H1 (cell line): ENCODE measurements around the gene CST11. TPM values are rescaled to one million over a fixed set of nuclear protein-coding genes. Genes with fewer than 3 reads are reported as not detected.

ENCODE experiments used
- CTCF ChIA-PET: fragments of 300-600 bp; sonication (Branson Sonifier 250); formaldehyde crosslinking; loops from one replicate; lab custom pipeline; 2021; ENCODE audit not compliant: partially characterized antibody; lab: Charles Lee
- POLR2A ChIA-PET: fragments of 300-600 bp; sonication (Branson Sonifier 250); formaldehyde crosslinking; loops from one replicate; lab custom pipeline; 2021; ENCODE audit warnings: inconsistent platforms; ENCODE audit not compliant: partially characterized antibody; lab: Charles Lee
- DNase-seq, 2 experiments: peaks; one replicate each; pipeline versions ENCODE4 v3.0.0 to v3.0.0-alpha.2; 2010 to 2022; ENCODE audit warnings: low spot score in 2 of 2, low read depth in 1 of 2, mixed read lengths in 1 of 2
- FAIRE-seq: peaks from 2 replicates; lab custom pipeline; 2011; peaks lifted over from hg19 to GRCh38; lab: Jason Lieb, UNC
- H2AFZ ChIP-seq: 2 replicates; pipeline ENCODE4 v1.8.1; 2012; ENCODE audit warnings: low read length, inconsistent platforms
- H2AK5ac ChIP-seq: 2 replicates; pipeline ENCODE4 v1.6.1; 2013; ENCODE audit warnings: low read depth, low read length
- H2BK120ac ChIP-seq: replicated peaks from 2 replicates; pipeline ENCODE3; 2013; ENCODE audit warnings: low read depth, low read length, inconsistent platforms
- H2BK12ac ChIP-seq: 2 replicates; pipeline ENCODE4 v1.6.1; 2013; ENCODE audit warnings: low read depth, low read length
- H2BK15ac ChIP-seq: 2 replicates; pipeline ENCODE4 v1.6.1; 2013; ENCODE audit warnings: low read length
- H2BK20ac ChIP-seq: 2 replicates; pipeline ENCODE4 v1.6.1; 2013; ENCODE audit warnings: low read length
- H2BK5ac ChIP-seq: 2 replicates; pipeline ENCODE4 v1.6.1; 2013; ENCODE audit warnings: low read depth, low read length
- H3K14ac ChIP-seq: 2 replicates; pipeline ENCODE4 v1.6.1; 2013; ENCODE audit warnings: inconsistent platforms; ENCODE audit not compliant: insufficient read length
- H3K18ac ChIP-seq: 2 replicates; pipeline ENCODE4 v1.6.1; 2013; ENCODE audit warnings: low read length; ENCODE audit errors: extremely low read depth
- H3K23ac ChIP-seq: 2 replicates; pipeline ENCODE4 v1.6.1; 2013; ENCODE audit warnings: inconsistent platforms; ENCODE audit not compliant: insufficient read length
- H3K23me2 ChIP-seq: 2 replicates; pipeline ENCODE4 v1.6.1; 2013; ENCODE audit warnings: low read depth, low read length
- H3K27ac ChIP-seq: 2 replicates; pipeline ENCODE4 v1.6.1; 2011; ENCODE audit warnings: low read depth, low read length, inconsistent platforms
- H3K27me3 ChIP-seq, 4 experiments: replicated peaks in 1 of 4; 1 replicate in 1 of 4; 2 replicates in 3 of 4; pipeline versions ENCODE4 v1.6.1 to v1.8.1; 2011 to 2013; ENCODE audit warnings: low read length in 3 of 4, mild to moderate bottlenecking in 3 of 4, inconsistent platforms in 2 of 4, mixed read lengths in 2 of 4, moderate library complexity in 1 of 4; ENCODE audit not compliant: control insufficient read depth in 3 of 4, insufficient read depth in 3 of 4; ENCODE audit errors: extremely low read depth in 1 of 4
- H3K36me3 ChIP-seq, 4 experiments: 2 replicates each; pipeline versions ENCODE4 v1.6.1 to v1.8.1; 2011 to 2013; ENCODE audit warnings: mild to moderate bottlenecking in 4 of 4, low read length in 3 of 4, moderate library complexity in 2 of 4, control low read depth in 1 of 4, inconsistent platforms in 1 of 4; ENCODE audit not compliant: insufficient read depth in 4 of 4, control insufficient read depth in 2 of 4
- H3K4ac ChIP-seq: replicated peaks from 2 replicates; pipeline ENCODE3; 2013; ENCODE audit warnings: low read length, low read depth, mixed read lengths, inconsistent platforms; ENCODE audit not compliant: insufficient read length
- H3K4me1 ChIP-seq, 4 experiments: replicated peaks in 1 of 4; 1 replicate in 1 of 4; 2 replicates in 3 of 4; pipeline versions ENCODE4 v1.6.1 to v1.8.1; 2011 to 2013; ENCODE audit warnings: low read length in 3 of 4, inconsistent platforms in 2 of 4, mixed read lengths in 1 of 4; ENCODE audit not compliant: insufficient read depth in 4 of 4, control insufficient read depth in 3 of 4
- H3K4me2 ChIP-seq, 2 experiments: 2 replicates each; pipeline versions ENCODE4 v1.6.1 to v1.8.1; 2011 to 2013; ENCODE audit warnings: low read depth in 2 of 2, low read length in 2 of 2, control low read depth in 1 of 2, inconsistent platforms in 1 of 2, mild to moderate bottlenecking in 1 of 2; ENCODE audit not compliant: insufficient read depth in 1 of 2
- H3K4me3 ChIP-seq, 4 experiments: fragments of 200-600, 300-600 bp in 1 of 4; sonication (generic), shearing (Covaris generic), sonication (Bioruptor Twin) in 1 of 4; 2 replicates each; pipeline versions ENCODE4 v1.5.1 to v1.8.1; 2011 to 2016; ENCODE audit warnings: low read length in 4 of 4, low read depth in 3 of 4, control low read depth in 2 of 4, inconsistent platforms in 2 of 4, mild to moderate bottlenecking in 2 of 4, mixed read lengths in 1 of 4, moderate library complexity in 1 of 4; ENCODE audit not compliant: insufficient read depth in 2 of 4; ENCODE audit errors: extremely low read depth in 1 of 4
- H3K56ac ChIP-seq: replicated peaks from 2 replicates; pipeline ENCODE3; 2013; ENCODE audit warnings: low read depth, mild to moderate bottlenecking, mixed read lengths, low read length, inconsistent platforms; ENCODE audit not compliant: insufficient read length
- H3K79me1 ChIP-seq: 2 replicates; pipeline ENCODE4 v1.6.1; 2013; ENCODE audit warnings: low read depth, low read length, control low read depth
- H3K79me2 ChIP-seq, 2 experiments: 2 replicates each; pipeline versions ENCODE4 v1.6.1 to v1.8.1; 2012 to 2013; ENCODE audit warnings: low read length in 2 of 2, mild to moderate bottlenecking in 2 of 2, inconsistent platforms in 1 of 2; ENCODE audit not compliant: insufficient read depth in 2 of 2, control insufficient read depth in 1 of 2
- H3K9ac ChIP-seq, 4 experiments: replicated peaks in 1 of 4; 1 replicate in 1 of 4; 2 replicates in 3 of 4; pipeline versions ENCODE4 v1.6.1 to v1.8.1; 2011 to 2013; ENCODE audit warnings: low read depth in 3 of 4, low read length in 3 of 4, control low read depth in 2 of 4, mild to moderate bottlenecking in 2 of 4, moderate library complexity in 2 of 4, inconsistent platforms in 1 of 4; ENCODE audit errors: extremely low read depth in 1 of 4
- H3K9me3 ChIP-seq, 2 experiments: 2 replicates each; pipeline versions ENCODE4 v1.6.1 to v1.8.1; 2012 to 2013; ENCODE audit warnings: mild to moderate bottlenecking in 2 of 2, moderate library complexity in 2 of 2, control low read depth in 1 of 2, inconsistent platforms in 1 of 2, low read depth in 1 of 2, low read length in 1 of 2, mixed read lengths in 1 of 2; ENCODE audit not compliant: insufficient read depth in 2 of 2
- H4K20me1 ChIP-seq, 2 experiments: replicated peaks in 1 of 2; 2 replicates each; pipeline versions ENCODE3 to v1.8.1; 2011 to 2013; ENCODE audit warnings: inconsistent platforms in 2 of 2, low read length in 2 of 2, mild to moderate bottlenecking in 1 of 2; ENCODE audit not compliant: insufficient read depth in 2 of 2, control insufficient read depth in 1 of 2
- H4K5ac ChIP-seq: 2 replicates; pipeline ENCODE4 v1.6.1; 2013; ENCODE audit warnings: low read length, low read depth, mixed read lengths, inconsistent platforms; ENCODE audit not compliant: insufficient read length
- H4K8ac ChIP-seq: 2 replicates; pipeline ENCODE4 v1.8.0; 2013; ENCODE audit warnings: mild to moderate bottlenecking, moderate library complexity, low read length, inconsistent platforms; ENCODE audit not compliant: insufficient read depth; ENCODE audit errors: extremely low read depth
- H4K91ac ChIP-seq: replicated peaks from 2 replicates; pipeline ENCODE3; 2013; ENCODE audit warnings: low read length, mixed read lengths, inconsistent platforms; ENCODE audit not compliant: insufficient read length
- CHD1 ChIP-seq: IDR thresholded peaks from 2 replicates; pipeline ENCODE4 v1.6.1; 2012; ENCODE audit warnings: low read depth, low read length, improper control_type of control experiment
- CTCF ChIP-seq, 3 experiments: IDR thresholded peaks; 1 replicate in 2 of 3; 2 replicates in 1 of 3; pipeline versions ENCODE4 v1.5.1 to v1.6.1; 2011; ENCODE audit warnings: low read length in 3 of 3, mild to moderate bottlenecking in 3 of 3, inconsistent platforms in 2 of 3, low read depth in 1 of 3, moderate library complexity in 1 of 3; ENCODE audit not compliant: insufficient read depth in 1 of 3; ENCODE audit errors: control extremely low read depth in 1 of 3
- POLR2AphosphoS5 ChIP-seq: IDR thresholded peaks from 2 replicates; pipeline ENCODE4 v1.6.1; 2011; ENCODE audit warnings: low read depth, low read length
- RAD21 ChIP-seq, 2 experiments: IDR thresholded peaks in 1 of 2; conservative IDR thresholded peaks in 1 of 2; 2 replicates each; pipeline ENCODE4 v1.6.1; 2011; ENCODE audit warnings: low read depth in 2 of 2, low read length in 2 of 2, improper control_type of control experiment in 1 of 2, inconsistent platforms in 1 of 2, mild to moderate bottlenecking in 1 of 2, moderate library complexity in 1 of 2
- RBBP5 ChIP-seq: IDR thresholded peaks from 2 replicates; pipeline ENCODE4 v1.7.1; 2012; ENCODE audit warnings: low read depth, mild to moderate bottlenecking, inconsistent platforms, low read length, moderate library complexity, borderline replicate concordance
- SIX5 ChIP-seq: IDR thresholded peaks from 2 replicates; pipeline ENCODE4 v1.6.1; 2011; ENCODE audit warnings: mild to moderate bottlenecking, low read depth, low read length
- SP2 ChIP-seq: IDR thresholded peaks from 2 replicates; pipeline ENCODE4 v1.6.1; 2012; ENCODE audit warnings: mild to moderate bottlenecking, low read length, inconsistent platforms
- TCF12 ChIP-seq: IDR thresholded peaks from 2 replicates; pipeline ENCODE4 v1.6.1; 2011; ENCODE audit warnings: low read depth, mild to moderate bottlenecking, low read length
- USF2 ChIP-seq: IDR thresholded peaks from 2 replicates; pipeline ENCODE4 v1.6.1; 2011; ENCODE audit warnings: low read length, improper control_type of control experiment
- ZNF274 ChIP-seq: IDR thresholded peaks from 2 replicates; pipeline ENCODE4 v1.7.0; 2012; ENCODE audit warnings: low read length, borderline replicate concordance; ENCODE audit errors: extremely low read depth
- WGBS, 2 experiments: shearing (Covaris generic) in 1 of 2; methylation state at CpG; one replicate each; pipeline versions ENCODE4 v1.1.6 to v1.1.7; 2013 to 2015; ENCODE audit warnings: low lambda C conversion rate in 2 of 2, mixed read lengths in 2 of 2, inconsistent platforms in 1 of 2, low coverage in 1 of 2, missing lambda C conversion rate in 1 of 2; ENCODE audit not compliant: insufficient replicate concordance in 2 of 2, insufficient coverage in 1 of 2, insufficient read length in 1 of 2; ENCODE audit errors: extremely low coverage in 1 of 2, missing lambda C conversion rate in 1 of 2; 5-methylcytosine and 5-hydroxymethylcytosine counted together
- polyA plus RNA-seq, 7 experiments: library from polyadenylated mRNA; depleted of rRNA in 3 of 7; stranded (reverse) in 5 of 7; unstranded in 2 of 7; fragments of >200 nt in 5 of 7; fragments of 200-250 nt in 2 of 7; gene quantifications; 1 replicate in 5 of 7; 2 replicates in 1 of 7; 4 replicates in 1 of 7; pipeline versions ENCODE4 v1.2.1 to v1.2.3, GENCODE V29; 2011 to 2013; ENCODE audit warnings: missing spikeins in 2 of 7, mixed read lengths in 2 of 7
- total RNA-seq: library from RNA; stranded (reverse); fragmentation: NEBNext Ultra II Directional; extraction: Animal tissue kit (Norgen Biotek cat#: 25700); gene quantifications from 2 replicates; pipeline ENCODE4 v1.2.1, GENCODE V29; 2021

The CST11 gene
- total and polyA plus RNA-seq, 2 of the 8 experiments (the other 6 are each of a cell fraction or from before 2014, with no cell fraction given): 2.0 TPM; not detected in 1

DNA sequence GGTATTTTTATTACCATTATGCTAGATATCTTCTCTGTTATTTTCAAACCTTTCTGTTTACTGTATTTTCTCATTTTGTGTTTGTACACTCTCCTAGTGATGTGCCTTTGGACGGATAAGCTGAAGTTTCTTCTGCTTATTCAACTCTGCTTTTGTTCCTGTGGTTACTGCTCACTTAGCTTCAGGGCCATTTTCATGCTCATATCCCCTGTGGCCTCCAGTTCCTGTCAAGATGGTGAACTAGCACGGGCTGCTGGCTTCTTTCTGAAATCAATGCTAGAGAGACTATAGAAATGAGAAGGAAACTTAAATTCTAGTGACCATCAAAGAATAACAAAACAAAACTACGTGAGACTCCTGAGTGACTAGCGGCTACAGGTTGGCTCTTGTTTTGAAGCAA, 31.4 kb upstream of the CST11 start:
- Histone ChIP-seq H2BK12ac (no peak overlapping the region), H2BK20ac (no peak overlapping the region), H3K4me2 (no peak overlapping the region), H4K91ac (peak overlapping the region; percentile 48), H3K23ac (no peak overlapping the region), H4K8ac (no peak overlapping the region), H3K23me2 (no peaks in the 10 kb centered on the region; the same call in 1 of the 2 replicates), H3K9ac (no peak overlapping the region), H3K9me3 (no peaks in the 10 kb centered on the region; a peak in 1 of 4 replicates), H2AFZ (peak overlapping the region; percentile 18; the same call in 1 of the 2 replicates), H4K5ac (no peak overlapping the region), H3K18ac (no peak overlapping the region), H3K56ac (no peak overlapping the region), H2BK120ac (no peak overlapping the region), H3K4me1 (peaks cover 0 to 5% (median 0%) of the 10 kb centered on the region in 4 experiments; a peak in 1 of 7 replicates), H3K79me1 (no peaks in the 10 kb centered on the region), H2BK15ac (no peak overlapping the region), H3K27me3 (no peaks in the 10 kb centered on the region; a peak in 1 of 7 replicates), H3K36me3 (no peaks in the 10 kb centered on the region), H4K20me1 (no peaks in the 10 kb centered on the region), H2BK5ac (peak overlapping the region; percentile 27; the same call in 1 of the 2 replicates), H3K14ac (no peak overlapping the region), H2AK5ac (no peak overlapping the region), H3K4me3 (no peak overlapping the region), H3K4ac (no peak overlapping the region), H3K27ac (no peak overlapping the region), H3K79me2 (no peaks in the 10 kb centered on the region)
- POLR2A ChIA-PET: no interaction called here
- no peak for DNase-seq
- WGBS, 2 experiments: 81% methylated on average over 4 of the region's 4 CpGs; no CpG with 5 or more reads in 1 of the 2 experiments
- no peak for FAIRE-seq
- CTCF ChIA-PET: no interaction called here
- no peak for TF ChIP-seq CHD1
- TF ChIP-seq POLR2AphosphoS5: no peak
- TF ChIP-seq ZNF274: no peak
- no peak for TF ChIP-seq RBBP5
- no peak for TF ChIP-seq USF2
- no peak for TF ChIP-seq SIX5
- no peak for TF ChIP-seq TCF12
- no peak for TF ChIP-seq RAD21 (IDR thresholded peaks at IDR 0.05 in 1 of 2, conservative IDR thresholded peaks at IDR 0.05 in 1 of 2; ENCODE audit: low read depth in 2 of 2, low read length in 2 of 2)
- no peak for TF ChIP-seq SP2
- no peak for TF ChIP-seq CTCF (IDR thresholded peaks at IDR 0.05; ENCODE audit: control extremely low read depth in 1 of 3, insufficient read depth in 1 of 3, low read depth in 1 of 3, low read length in 3 of 3)
